H1 (cell line): ENCODE measurements around the gene TSR3. TPM values are rescaled to one million over a fixed set of nuclear protein-coding genes. Genes with fewer than 3 reads are reported as not detected.

ENCODE experiments used
- CTCF ChIA-PET: fragments of 300-600 bp; sonication (Branson Sonifier 250); formaldehyde crosslinking; loops from one replicate; lab custom pipeline; 2021; ENCODE audit not compliant: partially characterized antibody; lab: Charles Lee
- POLR2A ChIA-PET: fragments of 300-600 bp; sonication (Branson Sonifier 250); formaldehyde crosslinking; loops from one replicate; lab custom pipeline; 2021; ENCODE audit warnings: inconsistent platforms; ENCODE audit not compliant: partially characterized antibody; lab: Charles Lee
- DNase-seq, 2 experiments: peaks; one replicate each; pipeline versions ENCODE4 v3.0.0 to v3.0.0-alpha.2; 2010 to 2022; ENCODE audit warnings: low spot score in 2 of 2, low read depth in 1 of 2, mixed read lengths in 1 of 2
- FAIRE-seq: peaks from 2 replicates; lab custom pipeline; 2011; peaks lifted over from hg19 to GRCh38; lab: Jason Lieb, UNC
- H2AFZ ChIP-seq: 2 replicates; pipeline ENCODE4 v1.8.1; 2012; ENCODE audit warnings: low read length, inconsistent platforms
- H2AK5ac ChIP-seq: 2 replicates; pipeline ENCODE4 v1.6.1; 2013; ENCODE audit warnings: low read depth, low read length
- H2BK120ac ChIP-seq: replicated peaks from 2 replicates; pipeline ENCODE3; 2013; ENCODE audit warnings: low read depth, low read length, inconsistent platforms
- H2BK12ac ChIP-seq: 2 replicates; pipeline ENCODE4 v1.6.1; 2013; ENCODE audit warnings: low read depth, low read length
- H2BK15ac ChIP-seq: 2 replicates; pipeline ENCODE4 v1.6.1; 2013; ENCODE audit warnings: low read length
- H2BK20ac ChIP-seq: 2 replicates; pipeline ENCODE4 v1.6.1; 2013; ENCODE audit warnings: low read length
- H2BK5ac ChIP-seq: 2 replicates; pipeline ENCODE4 v1.6.1; 2013; ENCODE audit warnings: low read depth, low read length
- H3K14ac ChIP-seq: 2 replicates; pipeline ENCODE4 v1.6.1; 2013; ENCODE audit warnings: inconsistent platforms; ENCODE audit not compliant: insufficient read length
- H3K18ac ChIP-seq: 2 replicates; pipeline ENCODE4 v1.6.1; 2013; ENCODE audit warnings: low read length; ENCODE audit errors: extremely low read depth
- H3K23ac ChIP-seq: 2 replicates; pipeline ENCODE4 v1.6.1; 2013; ENCODE audit warnings: inconsistent platforms; ENCODE audit not compliant: insufficient read length
- H3K23me2 ChIP-seq: 2 replicates; pipeline ENCODE4 v1.6.1; 2013; ENCODE audit warnings: low read depth, low read length
- H3K27ac ChIP-seq: 2 replicates; pipeline ENCODE4 v1.6.1; 2011; ENCODE audit warnings: low read depth, low read length, inconsistent platforms
- H3K27me3 ChIP-seq, 4 experiments: replicated peaks in 1 of 4; 1 replicate in 1 of 4; 2 replicates in 3 of 4; pipeline versions ENCODE4 v1.6.1 to v1.8.1; 2011 to 2013; ENCODE audit warnings: low read length in 3 of 4, mild to moderate bottlenecking in 3 of 4, inconsistent platforms in 2 of 4, mixed read lengths in 2 of 4, moderate library complexity in 1 of 4; ENCODE audit not compliant: control insufficient read depth in 3 of 4, insufficient read depth in 3 of 4; ENCODE audit errors: extremely low read depth in 1 of 4
- H3K36me3 ChIP-seq, 4 experiments: 2 replicates each; pipeline versions ENCODE4 v1.6.1 to v1.8.1; 2011 to 2013; ENCODE audit warnings: mild to moderate bottlenecking in 4 of 4, low read length in 3 of 4, moderate library complexity in 2 of 4, control low read depth in 1 of 4, inconsistent platforms in 1 of 4; ENCODE audit not compliant: insufficient read depth in 4 of 4, control insufficient read depth in 2 of 4
- H3K4ac ChIP-seq: replicated peaks from 2 replicates; pipeline ENCODE3; 2013; ENCODE audit warnings: low read length, low read depth, mixed read lengths, inconsistent platforms; ENCODE audit not compliant: insufficient read length
- H3K4me1 ChIP-seq, 4 experiments: replicated peaks in 1 of 4; 1 replicate in 1 of 4; 2 replicates in 3 of 4; pipeline versions ENCODE4 v1.6.1 to v1.8.1; 2011 to 2013; ENCODE audit warnings: low read length in 3 of 4, inconsistent platforms in 2 of 4, mixed read lengths in 1 of 4; ENCODE audit not compliant: insufficient read depth in 4 of 4, control insufficient read depth in 3 of 4
- H3K4me2 ChIP-seq, 2 experiments: 2 replicates each; pipeline versions ENCODE4 v1.6.1 to v1.8.1; 2011 to 2013; ENCODE audit warnings: low read depth in 2 of 2, low read length in 2 of 2, control low read depth in 1 of 2, inconsistent platforms in 1 of 2, mild to moderate bottlenecking in 1 of 2; ENCODE audit not compliant: insufficient read depth in 1 of 2
- H3K4me3 ChIP-seq, 4 experiments: fragments of 200-600, 300-600 bp in 1 of 4; sonication (generic), shearing (Covaris generic), sonication (Bioruptor Twin) in 1 of 4; 2 replicates each; pipeline versions ENCODE4 v1.5.1 to v1.8.1; 2011 to 2016; ENCODE audit warnings: low read length in 4 of 4, low read depth in 3 of 4, control low read depth in 2 of 4, inconsistent platforms in 2 of 4, mild to moderate bottlenecking in 2 of 4, mixed read lengths in 1 of 4, moderate library complexity in 1 of 4; ENCODE audit not compliant: insufficient read depth in 2 of 4; ENCODE audit errors: extremely low read depth in 1 of 4
- H3K56ac ChIP-seq: replicated peaks from 2 replicates; pipeline ENCODE3; 2013; ENCODE audit warnings: low read depth, mild to moderate bottlenecking, mixed read lengths, low read length, inconsistent platforms; ENCODE audit not compliant: insufficient read length
- H3K79me1 ChIP-seq: 2 replicates; pipeline ENCODE4 v1.6.1; 2013; ENCODE audit warnings: low read depth, low read length, control low read depth
- H3K79me2 ChIP-seq, 2 experiments: 2 replicates each; pipeline versions ENCODE4 v1.6.1 to v1.8.1; 2012 to 2013; ENCODE audit warnings: low read length in 2 of 2, mild to moderate bottlenecking in 2 of 2, inconsistent platforms in 1 of 2; ENCODE audit not compliant: insufficient read depth in 2 of 2, control insufficient read depth in 1 of 2
- H3K9ac ChIP-seq, 4 experiments: replicated peaks in 1 of 4; 1 replicate in 1 of 4; 2 replicates in 3 of 4; pipeline versions ENCODE4 v1.6.1 to v1.8.1; 2011 to 2013; ENCODE audit warnings: low read depth in 3 of 4, low read length in 3 of 4, control low read depth in 2 of 4, mild to moderate bottlenecking in 2 of 4, moderate library complexity in 2 of 4, inconsistent platforms in 1 of 4; ENCODE audit errors: extremely low read depth in 1 of 4
- H3K9me3 ChIP-seq, 2 experiments: 2 replicates each; pipeline versions ENCODE4 v1.6.1 to v1.8.1; 2012 to 2013; ENCODE audit warnings: mild to moderate bottlenecking in 2 of 2, moderate library complexity in 2 of 2, control low read depth in 1 of 2, inconsistent platforms in 1 of 2, low read depth in 1 of 2, low read length in 1 of 2, mixed read lengths in 1 of 2; ENCODE audit not compliant: insufficient read depth in 2 of 2
- H4K20me1 ChIP-seq, 2 experiments: replicated peaks in 1 of 2; 2 replicates each; pipeline versions ENCODE3 to v1.8.1; 2011 to 2013; ENCODE audit warnings: inconsistent platforms in 2 of 2, low read length in 2 of 2, mild to moderate bottlenecking in 1 of 2; ENCODE audit not compliant: insufficient read depth in 2 of 2, control insufficient read depth in 1 of 2
- H4K5ac ChIP-seq: 2 replicates; pipeline ENCODE4 v1.6.1; 2013; ENCODE audit warnings: low read length, low read depth, mixed read lengths, inconsistent platforms; ENCODE audit not compliant: insufficient read length
- H4K8ac ChIP-seq: 2 replicates; pipeline ENCODE4 v1.8.0; 2013; ENCODE audit warnings: mild to moderate bottlenecking, moderate library complexity, low read length, inconsistent platforms; ENCODE audit not compliant: insufficient read depth; ENCODE audit errors: extremely low read depth
- H4K91ac ChIP-seq: replicated peaks from 2 replicates; pipeline ENCODE3; 2013; ENCODE audit warnings: low read length, mixed read lengths, inconsistent platforms; ENCODE audit not compliant: insufficient read length
- CTCF ChIP-seq, 3 experiments: IDR thresholded peaks; 1 replicate in 2 of 3; 2 replicates in 1 of 3; pipeline versions ENCODE4 v1.5.1 to v1.6.1; 2011; ENCODE audit warnings: low read length in 3 of 3, mild to moderate bottlenecking in 3 of 3, inconsistent platforms in 2 of 3, low read depth in 1 of 3, moderate library complexity in 1 of 3; ENCODE audit not compliant: insufficient read depth in 1 of 3; ENCODE audit errors: control extremely low read depth in 1 of 3
- MAX ChIP-seq: IDR thresholded peaks from 2 replicates; pipeline ENCODE4 v1.6.1; 2012; ENCODE audit warnings: inconsistent platforms
- SIN3A ChIP-seq, 2 experiments: IDR thresholded peaks in 1 of 2; conservative IDR thresholded peaks in 1 of 2; 2 replicates each; pipeline ENCODE4 v1.6.1; 2011 to 2012; ENCODE audit warnings: low read length in 2 of 2, improper control_type of control experiment in 1 of 2, low read depth in 1 of 2, mild to moderate bottlenecking in 1 of 2
- WGBS, 2 experiments: shearing (Covaris generic) in 1 of 2; methylation state at CpG; one replicate each; pipeline versions ENCODE4 v1.1.6 to v1.1.7; 2013 to 2015; ENCODE audit warnings: low lambda C conversion rate in 2 of 2, mixed read lengths in 2 of 2, inconsistent platforms in 1 of 2, low coverage in 1 of 2, missing lambda C conversion rate in 1 of 2; ENCODE audit not compliant: insufficient replicate concordance in 2 of 2, insufficient coverage in 1 of 2, insufficient read length in 1 of 2; ENCODE audit errors: extremely low coverage in 1 of 2, missing lambda C conversion rate in 1 of 2; 5-methylcytosine and 5-hydroxymethylcytosine counted together
- polyA plus RNA-seq, 7 experiments: library from polyadenylated mRNA; depleted of rRNA in 3 of 7; stranded (reverse) in 5 of 7; unstranded in 2 of 7; fragments of >200 nt in 5 of 7; fragments of 200-250 nt in 2 of 7; gene quantifications; 1 replicate in 5 of 7; 2 replicates in 1 of 7; 4 replicates in 1 of 7; pipeline versions ENCODE4 v1.2.1 to v1.2.3, GENCODE V29; 2011 to 2013; ENCODE audit warnings: missing spikeins in 2 of 7, mixed read lengths in 2 of 7
- total RNA-seq: library from RNA; stranded (reverse); fragmentation: NEBNext Ultra II Directional; extraction: Animal tissue kit (Norgen Biotek cat#: 25700); gene quantifications from 2 replicates; pipeline ENCODE4 v1.2.1, GENCODE V29; 2021

TSR3 gene
- total and polyA plus RNA-seq, 2 of the 8 experiments (the other 6 are each of a cell fraction or from before 2014, with no cell fraction given) = 43.1 to 52.3 TPM

GRCh38 chr16:1337486-1337885, 14.2 kb downstream of the TSR3 start:
- 87% methylated on average over 9 of the region's 9 CpGs; no CpG with 5 or more reads in 1 of the 2 experiments for WGBS, 2 experiments
- H2AK5ac ChIP-seq = no peak overlapping the region
- peaks cover 19 to 48% (median 37%) of the 10 kb centered on the region in 4 experiments for H3K27me3 ChIP-seq
- H2BK12ac ChIP-seq = no peak overlapping the region
- no peak overlapping the region for H3K14ac ChIP-seq
- H3K4me2 ChIP-seq = no peak overlapping the region
- H3K4ac ChIP-seq = no peak overlapping the region
- no peak overlapping the region for H3K56ac ChIP-seq
- H2BK5ac ChIP-seq = no peak overlapping the region
- H3K27ac ChIP-seq = no peak overlapping the region
- H3K79me1 ChIP-seq = no peaks in the 10 kb centered on the region
- POLR2A ChIA-PET = interaction anchor here (0.9 to 1.2 kb wide), 2 partner anchors 10 to 11 kb away, joined by 3 to 4 read pairs; no protein-coding TSS in a partner anchor
- no peak overlapping the region for H2BK120ac ChIP-seq
- CTCF ChIA-PET = interaction anchor here (0.7 to 5.2 kb wide), 8 partner anchors 8 to 72 kb away, joined by 3 to 43 read pairs (median 4); no protein-coding TSS in a partner anchor
- H4K5ac ChIP-seq = no peak overlapping the region
- no peaks in the 10 kb centered on the region for H3K79me2 ChIP-seq
- no peaks in the 10 kb centered on the region for H3K9me3 ChIP-seq
- H3K36me3 ChIP-seq = no peaks in the 10 kb centered on the region
- TF ChIP-seq SIN3A (conservative IDR thresholded peaks at IDR 0.05 in 1 of 2, IDR thresholded peaks at IDR 0.05 in 1 of 2; ENCODE audit: low read depth in 1 of 2, low read length in 2 of 2) = peak in 1 of 2 experiments; percentile 52; a peak in 1 of 4 replicates
- no peak for TF ChIP-seq MAX
- no peak for TF ChIP-seq CTCF (IDR thresholded peaks at IDR 0.05; ENCODE audit: control extremely low read depth in 1 of 3, insufficient read depth in 1 of 3, low read depth in 1 of 3, low read length in 3 of 3)
- peaks cover 7 to 21% of the 10 kb centered on the region in 2 experiments for H4K20me1 ChIP-seq
- DNase-seq = no peak
- H3K4me3 ChIP-seq = no peak overlapping the region
- FAIRE-seq = no peak
- H4K91ac ChIP-seq = no peak overlapping the region
- H2BK20ac ChIP-seq = no peak overlapping the region
- H2AFZ ChIP-seq = no peak overlapping the region
- H3K18ac ChIP-seq = no peak overlapping the region
- H4K8ac ChIP-seq = no peak overlapping the region
- no peak overlapping the region for H3K23ac ChIP-seq
- no peak overlapping the region for H3K9ac ChIP-seq
- no peak overlapping the region for H2BK15ac ChIP-seq
- peaks cover 0 to 11% (median 4%) of the 10 kb centered on the region in 4 experiments; a peak in 4 of 7 replicates for H3K4me1 ChIP-seq
- H3K23me2 ChIP-seq = peaks cover 6% of the 10 kb centered on the region; the same call in 1 of the 2 replicates
